Nephron (organoid): ENCODE data around the gene WDR72.

Experiments used
- H3K27ac Mint-ChIP-seq, 3 experiments: 2 replicates each; pipeline ENCODE4 v1.8.0; 2020; ENCODE audit warnings: mixed read lengths in 3 of 3, mild to moderate bottlenecking in 2 of 3, moderate library complexity in 1 of 3
- H3K27me3 Mint-ChIP-seq: 2 replicates; pipeline ENCODE4 v1.8.0; 2021; ENCODE audit warnings: low read depth, mild to moderate bottlenecking, moderate library complexity, mixed read lengths
- H3K36me3 Mint-ChIP-seq: 2 replicates; pipeline ENCODE4 v1.8.0; 2020; ENCODE audit warnings: low read depth, mixed read lengths
- H3K4me1 Mint-ChIP-seq: 2 replicates; pipeline ENCODE4 v1.8.0; 2020; ENCODE audit warnings: mixed read lengths
- H3K4me3 Mint-ChIP-seq, 3 experiments: 2 replicates each; pipeline ENCODE4 v1.8.0; 2020; ENCODE audit warnings: mild to moderate bottlenecking in 3 of 3, mixed read lengths in 3 of 3, moderate library complexity in 2 of 3
- H3K9me3 Mint-ChIP-seq: 2 replicates; pipeline ENCODE4 v1.8.0; 2020; ENCODE audit warnings: mixed read lengths
- CTCF ChIP-seq, 3 experiments: fragments of 200-600 bp; sonication (generic); IDR thresholded peaks; one replicate each; pipeline ENCODE4 v1.5.0; 2021; ENCODE audit warnings: antibody characterized with exemption in 3 of 3; ENCODE audit not compliant: unreplicated experiment in 3 of 3

WDR72 gene

GRCh38 chr15:53671545-53671944, 87.9 kb downstream of the WDR72 start:
- Mint-ChIP-seq H3K27me3 (peaks cover 3% of the 10 kb centered on the region), H3K36me3 (no peaks in the 10 kb centered on the region), H3K27ac (no peak overlapping the region), H3K4me1 (no peaks in the 10 kb centered on the region), H3K9me3 (no peaks in the 10 kb centered on the region), H3K4me3 (no peak overlapping the region)
- TF ChIP-seq CTCF (IDR thresholded peaks at IDR 0.05; ENCODE audit: unreplicated experiment in 3 of 3) = no peak

- Mint-ChIP-seq H3K27ac (no peak overlapping the region), H3K27me3 (peaks cover 3% of the 10 kb centered on the region)
- no peak for TF ChIP-seq CTCF (IDR thresholded peaks at IDR 0.05; ENCODE audit: unreplicated experiment in 3 of 3)
Measured at GRCh38 chr15:53670701-53671100, 88.8 kb downstream of the WDR72 start.

DNA sequence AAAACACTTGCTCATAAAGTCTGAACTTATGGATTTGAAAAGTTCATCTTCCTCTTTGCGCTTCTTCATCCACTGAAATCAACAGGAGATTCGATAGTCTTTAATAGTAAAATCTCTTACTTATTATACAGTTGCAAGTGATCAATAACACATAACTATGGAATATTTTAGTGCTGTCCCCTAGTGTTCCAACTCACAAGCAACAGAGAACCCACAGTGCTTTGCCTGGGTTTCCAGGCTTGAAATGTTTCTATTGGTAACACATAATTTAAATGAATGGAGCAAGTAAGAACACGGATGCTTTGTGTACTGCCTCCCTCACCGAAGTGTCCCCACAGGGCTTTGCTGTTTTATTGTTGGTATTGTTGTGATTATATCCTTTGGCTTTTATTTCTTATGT, 93.5 kb downstream of the WDR72 start:
- peaks cover 3% of the 10 kb centered on the region for H3K27me3 Mint-ChIP-seq
- H3K9me3 Mint-ChIP-seq = no peaks in the 10 kb centered on the region
- H3K27ac Mint-ChIP-seq = no peak overlapping the region
- H3K4me3 Mint-ChIP-seq = no peak overlapping the region
- no peaks in the 10 kb centered on the region for H3K36me3 Mint-ChIP-seq
- no peaks in the 10 kb centered on the region for H3K4me1 Mint-ChIP-seq
- TF ChIP-seq CTCF (IDR thresholded peaks at IDR 0.05; ENCODE audit: unreplicated experiment in 3 of 3) = peak in 2 of 3 experiments; percentile 28 to 36

More at GRCh38 chr15:53670701-53671100, 88.8 kb downstream of the WDR72 start:
- no peaks in the 10 kb centered on the region for H3K4me1 Mint-ChIP-seq
- H3K4me3 Mint-ChIP-seq = no peak overlapping the region
- no peaks in the 10 kb centered on the region for H3K36me3 Mint-ChIP-seq
- H3K9me3 Mint-ChIP-seq = no peaks in the 10 kb centered on the region

DNA sequence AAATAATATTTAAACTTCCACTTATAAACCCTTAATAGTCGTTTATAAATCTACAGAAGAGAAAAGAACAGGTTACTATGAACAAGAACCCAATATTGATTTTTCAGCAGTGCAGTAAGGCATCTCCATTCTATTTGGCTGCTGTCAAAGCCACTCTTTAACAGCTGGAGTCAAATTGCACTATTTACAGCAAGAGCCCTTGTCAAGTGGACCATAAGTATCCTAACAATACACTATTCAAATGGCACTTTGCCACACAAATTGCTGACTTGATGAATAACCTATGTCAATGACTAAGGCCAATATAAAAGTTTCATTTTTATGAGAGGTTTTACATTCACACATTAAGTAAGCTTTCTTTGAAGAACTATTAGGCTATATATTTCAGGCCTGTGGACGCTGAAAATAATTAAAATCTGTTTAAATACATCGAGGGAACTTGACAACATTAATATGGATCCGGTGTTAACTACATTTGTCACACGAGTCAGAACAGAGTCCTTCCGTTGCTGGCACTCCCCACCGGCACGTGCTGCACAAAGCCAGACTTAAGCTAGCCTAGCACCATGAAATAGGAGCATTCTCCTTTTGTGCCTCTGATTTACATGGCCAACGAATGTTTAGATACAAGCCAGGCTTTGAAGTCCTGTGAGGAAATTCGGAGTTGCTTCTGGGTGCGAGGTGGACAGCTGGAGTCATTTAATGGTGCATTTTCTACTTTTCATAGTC, 100.5 kb downstream of the WDR72 start:
- no peaks in the 10 kb centered on the region for H3K36me3 Mint-ChIP-seq
- H3K9me3 Mint-ChIP-seq = no peaks in the 10 kb centered on the region
- peaks cover 10% of the 10 kb centered on the region for H3K4me1 Mint-ChIP-seq
- no peak for TF ChIP-seq CTCF (IDR thresholded peaks at IDR 0.05; ENCODE audit: unreplicated experiment in 3 of 3)
- no peaks in the 10 kb centered on the region for H3K27me3 Mint-ChIP-seq
- H3K4me3 Mint-ChIP-seq = no peak overlapping the region
- H3K27ac Mint-ChIP-seq = peak overlapping the region in 2 of 3 experiments; percentile 13 to 15

GRCh38 chr15:53658255-53658654, 101.2 kb downstream of the WDR72 start:
- TF ChIP-seq CTCF (IDR thresholded peaks at IDR 0.05; ENCODE audit: unreplicated experiment in 3 of 3) = no peak
- H3K27ac Mint-ChIP-seq = no peak overlapping the region
- no peaks in the 10 kb centered on the region for H3K27me3 Mint-ChIP-seq
- H3K4me1 Mint-ChIP-seq = peaks cover 10% of the 10 kb centered on the region
- no peaks in the 10 kb centered on the region for H3K9me3 Mint-ChIP-seq
- H3K36me3 Mint-ChIP-seq = no peaks in the 10 kb centered on the region
- H3K4me3 Mint-ChIP-seq = no peak overlapping the region

DNA sequence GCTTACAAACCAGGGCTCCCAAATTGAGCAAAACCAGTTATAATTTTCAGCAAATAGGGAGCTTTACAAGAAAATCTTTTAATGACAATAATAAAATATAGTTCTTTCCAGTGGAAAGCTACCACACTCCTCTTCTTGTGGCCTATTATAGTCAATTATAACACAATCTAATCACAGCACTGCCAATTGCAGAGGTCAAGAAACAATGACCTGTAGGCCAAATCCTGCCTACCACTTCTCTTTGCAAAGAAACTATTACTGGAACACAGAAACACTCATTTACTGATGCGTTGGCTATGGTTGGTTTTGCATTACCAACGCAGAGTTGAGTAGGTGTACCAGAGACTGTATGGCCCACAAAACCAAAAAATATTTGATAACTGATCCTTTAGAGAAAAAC, 110.5 kb downstream of the WDR72 start:
- Mint-ChIP-seq H3K4me3 (no peak overlapping the region), H3K4me1 (no peaks in the 10 kb centered on the region), H3K27me3 (peaks cover 5% of the 10 kb centered on the region)

More for the DNA sequence above, 110.5 kb downstream of the WDR72 start:
- no peak overlapping the region for H3K27ac Mint-ChIP-seq
- no peaks in the 10 kb centered on the region for H3K9me3 Mint-ChIP-seq
- TF ChIP-seq CTCF (IDR thresholded peaks at IDR 0.05; ENCODE audit: unreplicated experiment in 3 of 3) = no peak
- H3K36me3 Mint-ChIP-seq = no peaks in the 10 kb centered on the region
